SH-SY5Y (cell line): Measurements from ENCODE around the gene CSH2.

Experiments
- GATA2 ChIP-seq: IDR thresholded peaks from 2 replicates; pipeline ENCODE4 v1.6.1; 2011; ENCODE audit warnings: mild to moderate bottlenecking, low read depth, low read length
- GATA3 ChIP-seq: IDR thresholded peaks from 2 replicates; pipeline ENCODE4 v1.6.1; 2011; ENCODE audit warnings: low read depth, mild to moderate bottlenecking, low read length, moderate library complexity

GRCh38 chr17:63859257-63859656 is 14.2 kb downstream of the CSH2 start:
- TF ChIP-seq GATA2 (no peak), GATA3 (no peak)
